GM12865 (cell line): ENCODE results near the gene LSM3.
"Not testable (repeated sequence)": the region's sequence is repeated elsewhere in the genome, so short reads cannot be mapped to it uniquely, and the experiment has no call there.

ENCODE experiments used
- DNase-seq: peaks from one replicate; pipeline ENCODE4 v3.0.0; 2010; ENCODE audit warnings: low read depth
- H3K4me3 ChIP-seq: 2 replicates; pipeline ENCODE4 v1.5.1; 2011; ENCODE audit warnings: mild to moderate bottlenecking, low read depth, low read length, control low read depth
- CTCF ChIP-seq: IDR thresholded peaks from 2 replicates; pipeline ENCODE4 v1.5.1; 2011; ENCODE audit warnings: low read length, control low read depth, low read depth, inconsistent platforms; ENCODE audit not compliant: insufficient read depth; ENCODE audit errors: missing control alignments

The LSM3 gene

GRCh38 chr3:14222457-14222856 is 43.8 kb downstream of the LSM3 start:
- no peak overlapping the region for H3K4me3 ChIP-seq
- DNase-seq = no peak
- TF ChIP-seq CTCF = no peak

- peak; percentile 35 for DNase-seq
- TF ChIP-seq CTCF = no peak
- no peak overlapping the region for H3K4me3 ChIP-seq
Measured at GRCh38 chr3:14222900-14223594, 44.4 kb downstream of the LSM3 start.

- no peak overlapping the region for H3K4me3 ChIP-seq
- TF ChIP-seq CTCF = no peak
- peak; percentile 29 for DNase-seq
Measured at GRCh38 chr3:14223595-14223994, 45.0 kb downstream of the LSM3 start.

- no peak for TF ChIP-seq CTCF
- no peak for DNase-seq
- no peak overlapping the region for H3K4me3 ChIP-seq
Measured at GRCh38 chr3:14224895-14225294, 46.3 kb downstream of the LSM3 start.

GRCh38 chr3:14225421-14225820 is 46.8 kb downstream of the LSM3 start:
- DNase-seq = peak; percentile 67
- no peak overlapping the region for H3K4me3 ChIP-seq
- no peak for TF ChIP-seq CTCF

- DNase-seq, H3K4me3 ChIP-seq: not testable (repeated sequence)
Measured at GRCh38 chr3:14226351-14226750, 47.7 kb downstream of the LSM3 start.

- H3K4me3 ChIP-seq = no peak overlapping the region
- no peak for TF ChIP-seq CTCF
- DNase-seq = no peak
Measured at GRCh38 chr3:14227856-14228255, 49.2 kb downstream of the LSM3 start.
